Measurements from ENCODE around the gene SYNJ2.

GRCh38 chr6:158011980-158012566, 30.4 kb downstream of the SYNJ2 start:
- TF ChIP-seq EZH2 (IDR thresholded peaks at IDR 0.05; ENCODE audit: borderline replicate concordance, low read depth, low read length, severe bottlenecking) (no peak), GATA2 (IDR thresholded peaks at IDR 0.05; ENCODE audit: insufficient read depth, insufficient read length, low read depth, low read length) (no peak), POLR2A (IDR thresholded peaks at IDR 0.05; ENCODE audit: low read depth, low read length) (no peak), CTCF (IDR thresholded peaks at IDR 0.05; ENCODE audit: extremely low read depth in 1 of 2, insufficient read depth in 1 of 2, low read depth in 1 of 2, low read length in 2 of 2) (no peak)
